ENCODE data around the gene THBD.

The THBD gene

GRCh38 chr20:23084845-23085365 is 35.4 kb upstream of the THBD start:
- no peak for DNase-seq (ENCODE audit: low read depth in 1 of 2, low spot score in 1 of 2)

GRCh38 chr20:23084282-23084844 is 34.9 kb upstream of the THBD start:
- DNase-seq (ENCODE audit: low read depth in 1 of 2, low spot score in 1 of 2): no peak

GRCh38 chr20:23083553-23084220 is 34.2 kb upstream of the THBD start:
- no peak for DNase-seq (ENCODE audit: low read depth in 1 of 2, low spot score in 1 of 2)

- no peak for DNase-seq (ENCODE audit: low read depth in 1 of 2, low spot score in 1 of 2)
Observed at GRCh38 chr20:23082846-23083552, 33.5 kb upstream of the THBD start.

- DNase-seq (ENCODE audit: low read depth in 1 of 2, low spot score in 1 of 2): no peak
Observed at GRCh38 chr20:23081263-23081819, 31.9 kb upstream of the THBD start.

- no peak for DNase-seq (ENCODE audit: low read depth in 1 of 2, low spot score in 1 of 2)
Observed at GRCh38 chr20:23080521-23080920, 31.0 kb upstream of the THBD start.

- DNase-seq (ENCODE audit: low read depth in 1 of 2, low spot score in 1 of 2): no peak
Observed at GRCh38 chr20:23079926-23080325, 30.5 kb upstream of the THBD start.

GRCh38 chr20:23079016-23079351 is 29.5 kb upstream of the THBD start:
- DNase-seq (ENCODE audit: low read depth in 1 of 2, low spot score in 1 of 2): no peak

GRCh38 chr20:23078351-23079015 is 29.0 kb upstream of the THBD start:
- no peak for DNase-seq (ENCODE audit: low read depth in 1 of 2, low spot score in 1 of 2)

- no peak for DNase-seq (ENCODE audit: low read depth in 1 of 2, low spot score in 1 of 2)
Observed at GRCh38 chr20:23077277-23077676, 27.8 kb upstream of the THBD start.

GRCh38 chr20:23074052-23074451 is 24.6 kb upstream of the THBD start:
- DNase-seq (ENCODE audit: low read depth in 1 of 2, low spot score in 1 of 2): no peak

- DNase-seq (ENCODE audit: low read depth in 1 of 2, low spot score in 1 of 2): no peak
Observed at GRCh38 chr20:23072892-23073586, 23.6 kb upstream of the THBD start.

- DNase-seq (ENCODE audit: low read depth in 1 of 2, low spot score in 1 of 2): no peak
Observed at GRCh38 chr20:23071996-23072395, 22.5 kb upstream of the THBD start.

- no peak for DNase-seq (ENCODE audit: low read depth in 1 of 2, low spot score in 1 of 2)
Observed at GRCh38 chr20:23071398-23071797, 21.9 kb upstream of the THBD start.

- no peak for DNase-seq (ENCODE audit: low read depth in 1 of 2, low spot score in 1 of 2)
Observed at GRCh38 chr20:23069108-23069507, 19.6 kb upstream of the THBD start.

GRCh38 chr20:23068283-23068682 is 18.8 kb upstream of the THBD start:
- no peak for DNase-seq (ENCODE audit: low read depth in 1 of 2, low spot score in 1 of 2)

GRCh38 chr20:23066772-23067171 is 17.3 kb upstream of the THBD start:
- no peak for DNase-seq (ENCODE audit: low read depth in 1 of 2, low spot score in 1 of 2)

GRCh38 chr20:23065266-23066201 is 16.1 kb upstream of the THBD start:
- no peak for DNase-seq (ENCODE audit: low read depth in 1 of 2, low spot score in 1 of 2)

GRCh38 chr20:23063581-23063980 is 14.1 kb upstream of the THBD start:
- DNase-seq (ENCODE audit: low read depth in 1 of 2, low spot score in 1 of 2): no peak

- no peak for DNase-seq (ENCODE audit: low read depth in 1 of 2, low spot score in 1 of 2)
Observed at GRCh38 chr20:23063168-23063567, 13.7 kb upstream of the THBD start.
